Neutrophil (primary cell): ENCODE data around the gene SLC38A4.

Source experiments
- H3K27ac ChIP-seq: fragments of 200-600 bp; sonication (generic); 2 replicates; pipeline ENCODE4 v1.5.1; 2016; ENCODE audit warnings: mild to moderate bottlenecking, moderate library complexity
- H3K27me3 ChIP-seq: fragments of 200-600 bp; sonication (generic); 2 replicates; pipeline ENCODE4 v1.6.0; 2016; ENCODE audit warnings: mild to moderate bottlenecking
- H3K36me3 ChIP-seq: fragments of 200-600 bp; sonication (generic); 2 replicates; pipeline ENCODE4 v1.5.1; 2017
- H3K4me1 ChIP-seq, 2 experiments: fragments of 200-600 bp in 1 of 2; sonication (generic) in 1 of 2; 1 replicate in 1 of 2; 2 replicates in 1 of 2; pipeline versions ENCODE4 v1.5.1 to v1.6.1; 2013 to 2016; ENCODE audit warnings: low read depth in 1 of 2, low read length in 1 of 2, mild to moderate bottlenecking in 1 of 2, moderate library complexity in 1 of 2; ENCODE audit not compliant: control insufficient read depth in 1 of 2, insufficient read depth in 1 of 2
- H3K4me3 ChIP-seq, 2 experiments: fragments of 200-600 bp in 1 of 2; sonication (generic) in 1 of 2; 1 replicate in 1 of 2; 2 replicates in 1 of 2; pipeline ENCODE4 v1.5.1; 2013 to 2016; ENCODE audit warnings: low read depth in 1 of 2, low read length in 1 of 2, mild to moderate bottlenecking in 1 of 2, moderate library complexity in 1 of 2
- H3K9me3 ChIP-seq: fragments of 200-600 bp; sonication (generic); 2 replicates; pipeline ENCODE4 v1.5.1; 2016
- TF ChIP-seq, protein P1 (sequence below): fragments of 200-600 bp; sonication (generic); IDR thresholded peaks from 2 replicates; pipeline ENCODE4 v1.5.1; 2016; ENCODE audit warnings: antibody characterized with exemption

The SLC38A4 gene

DNA sequence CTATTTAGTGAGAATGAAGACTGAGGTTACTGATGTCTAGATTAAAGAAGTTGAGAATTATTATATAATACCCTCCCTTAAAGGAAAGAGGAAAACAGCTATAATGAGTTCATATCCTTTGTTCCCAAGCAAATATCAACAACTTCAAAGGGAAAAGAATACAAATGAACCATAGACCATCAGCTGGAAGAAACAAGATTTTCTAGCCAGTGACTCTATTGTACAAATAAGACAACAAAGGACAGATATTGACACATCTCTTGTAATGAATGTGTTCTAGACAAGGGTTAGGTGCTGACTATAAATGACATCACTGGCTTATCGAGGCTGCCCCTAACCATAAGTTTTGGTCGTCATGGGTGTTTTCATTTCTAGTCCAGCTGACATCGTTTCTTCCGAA is 48.2 kb downstream of the SLC38A4 start:
- Histone ChIP-seq H3K27me3 (no peaks in the 10 kb centered on the region), H3K4me1 (no peaks in the 10 kb centered on the region), H3K9me3 (no peaks in the 10 kb centered on the region), H3K36me3 (no peaks in the 10 kb centered on the region), H3K27ac (no peak overlapping the region), H3K4me3 (no peak overlapping the region)
- TF ChIP-seq, protein P1, sequence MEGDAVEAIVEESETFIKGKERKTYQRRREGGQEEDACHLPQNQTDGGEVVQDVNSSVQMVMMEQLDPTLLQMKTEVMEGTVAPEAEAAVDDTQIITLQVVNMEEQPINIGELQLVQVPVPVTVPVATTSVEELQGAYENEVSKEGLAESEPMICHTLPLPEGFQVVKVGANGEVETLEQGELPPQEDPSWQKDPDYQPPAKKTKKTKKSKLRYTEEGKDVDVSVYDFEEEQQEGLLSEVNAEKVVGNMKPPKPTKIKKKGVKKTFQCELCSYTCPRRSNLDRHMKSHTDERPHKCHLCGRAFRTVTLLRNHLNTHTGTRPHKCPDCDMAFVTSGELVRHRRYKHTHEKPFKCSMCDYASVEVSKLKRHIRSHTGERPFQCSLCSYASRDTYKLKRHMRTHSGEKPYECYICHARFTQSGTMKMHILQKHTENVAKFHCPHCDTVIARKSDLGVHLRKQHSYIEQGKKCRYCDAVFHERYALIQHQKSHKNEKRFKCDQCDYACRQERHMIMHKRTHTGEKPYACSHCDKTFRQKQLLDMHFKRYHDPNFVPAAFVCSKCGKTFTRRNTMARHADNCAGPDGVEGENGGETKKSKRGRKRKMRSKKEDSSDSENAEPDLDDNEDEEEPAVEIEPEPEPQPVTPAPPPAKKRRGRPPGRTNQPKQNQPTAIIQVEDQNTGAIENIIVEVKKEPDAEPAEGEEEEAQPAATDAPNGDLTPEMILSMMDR: no peak

DNA sequence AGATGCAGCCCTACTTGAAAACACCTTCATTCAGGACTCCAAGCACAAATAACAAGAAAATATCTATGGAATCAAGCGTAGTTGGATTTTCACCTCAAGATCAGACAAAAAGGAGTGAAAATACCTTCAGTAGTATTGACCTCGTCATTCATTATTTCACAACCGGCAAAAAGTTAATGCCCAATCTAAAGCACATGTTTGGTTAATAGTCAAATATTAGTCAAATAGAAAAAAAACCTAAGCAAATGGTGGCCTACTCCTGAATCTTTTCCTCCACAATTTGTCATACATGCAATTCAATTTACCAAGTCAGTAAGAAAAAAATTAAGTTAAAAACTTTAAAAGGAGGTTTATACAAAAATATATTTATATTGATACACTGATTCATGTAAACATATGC is 50.0 kb downstream of the SLC38A4 start:
- no peaks in the 10 kb centered on the region for H3K9me3 ChIP-seq
- no peaks in the 10 kb centered on the region for H3K36me3 ChIP-seq
- TF ChIP-seq, protein P1: no peak
- H3K4me1 ChIP-seq: no peaks in the 10 kb centered on the region
- H3K27ac ChIP-seq: no peak overlapping the region
- no peak overlapping the region for H3K4me3 ChIP-seq
- H3K27me3 ChIP-seq: no peaks in the 10 kb centered on the region

DNA sequence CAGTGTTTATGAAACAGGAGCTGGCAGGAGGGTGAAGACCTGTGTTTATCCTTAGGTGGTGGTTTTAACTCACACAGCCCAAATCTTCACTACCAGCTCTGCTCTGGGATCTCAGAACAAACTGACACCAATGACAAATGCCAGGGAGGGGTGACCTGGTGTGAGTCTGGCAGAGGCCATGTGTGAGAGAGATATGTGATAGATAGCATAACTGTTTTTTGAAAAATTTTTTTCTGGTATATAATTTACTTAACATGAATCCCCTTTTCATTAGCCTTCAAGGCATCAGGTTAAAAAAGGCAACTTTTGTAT is 51.5 kb downstream of the SLC38A4 start:
- no peak overlapping the region for H3K4me3 ChIP-seq

DNA sequence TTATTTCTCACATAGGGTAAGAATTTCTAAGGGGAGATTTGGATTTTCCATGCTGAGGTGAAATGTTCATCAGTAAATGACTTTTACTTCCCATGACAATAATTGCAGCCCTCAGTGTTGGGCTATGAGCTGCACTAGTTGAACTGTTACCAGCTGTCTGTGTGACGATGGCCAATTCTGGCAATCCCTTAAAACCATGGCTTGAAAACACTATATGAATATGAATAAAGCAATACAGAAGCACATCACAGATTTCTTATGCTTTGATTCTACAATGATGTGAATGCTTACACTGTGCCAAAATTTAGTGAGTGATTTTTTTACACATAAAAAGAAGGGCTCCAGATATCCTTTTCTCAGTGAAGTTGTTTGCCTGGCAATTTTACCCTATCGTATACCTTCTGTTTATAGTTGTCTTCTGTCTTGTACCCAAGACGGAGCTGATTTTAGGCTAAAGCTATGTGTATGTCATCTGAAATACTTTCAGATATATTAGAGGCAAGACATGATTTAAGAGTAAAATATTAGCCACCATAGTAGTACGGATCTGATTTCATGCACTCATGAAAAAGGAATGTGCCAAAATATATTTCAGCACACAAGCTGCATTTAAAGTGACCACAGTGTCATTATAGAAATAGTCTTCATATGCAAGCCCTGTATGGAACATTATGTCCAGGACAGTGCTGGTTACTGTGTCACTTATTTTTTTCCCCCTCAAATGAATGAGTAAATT is 52.0 kb downstream of the SLC38A4 start:
- TF ChIP-seq, protein P1: no peak
- H3K27ac ChIP-seq: no peak overlapping the region
- no peaks in the 10 kb centered on the region for H3K9me3 ChIP-seq
- no peaks in the 10 kb centered on the region for H3K27me3 ChIP-seq
- no peak overlapping the region for H3K4me3 ChIP-seq
- no peaks in the 10 kb centered on the region for H3K4me1 ChIP-seq
- H3K36me3 ChIP-seq: no peaks in the 10 kb centered on the region

More for the DNA sequence above, 51.5 kb downstream of the SLC38A4 start:
- Histone ChIP-seq H3K27me3 (no peaks in the 10 kb centered on the region), H3K9me3 (no peaks in the 10 kb centered on the region), H3K36me3 (no peaks in the 10 kb centered on the region), H3K27ac (no peak overlapping the region), H3K4me1 (no peaks in the 10 kb centered on the region)
- TF ChIP-seq, protein P1: no peak

DNA sequence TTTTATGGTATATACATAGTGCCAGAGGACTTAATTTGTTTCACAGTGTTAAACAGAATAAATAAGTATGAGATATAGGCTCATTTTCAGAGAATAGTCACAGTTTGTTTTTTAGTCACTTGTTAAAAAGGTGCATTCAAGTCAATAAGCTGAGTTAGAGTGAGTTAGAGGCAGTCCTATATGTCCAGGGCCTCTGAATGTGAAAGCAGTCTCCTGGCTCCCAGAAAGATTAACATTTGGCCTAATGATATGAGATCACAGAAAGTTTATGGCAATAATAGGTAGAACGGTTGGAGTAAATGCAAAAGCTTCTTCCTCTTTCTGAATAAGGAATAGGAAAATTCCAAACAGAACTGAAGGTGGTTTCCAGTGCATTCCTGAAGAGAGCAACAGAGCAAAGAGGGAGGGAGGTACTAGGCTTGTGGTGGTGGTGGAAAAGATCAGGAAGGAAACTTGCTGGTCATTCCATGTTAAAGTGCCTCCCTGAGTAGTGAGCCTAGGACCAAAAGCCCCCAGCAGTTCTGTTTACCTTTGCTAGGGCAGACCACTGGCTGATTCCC is 54.4 kb downstream of the SLC38A4 start:
- no peaks in the 10 kb centered on the region for H3K4me1 ChIP-seq
- H3K27ac ChIP-seq: no peak overlapping the region
- TF ChIP-seq, protein P1: no peak
- no peaks in the 10 kb centered on the region for H3K9me3 ChIP-seq
- H3K4me3 ChIP-seq: no peak overlapping the region
- H3K27me3 ChIP-seq: no peaks in the 10 kb centered on the region
- no peaks in the 10 kb centered on the region for H3K36me3 ChIP-seq
